NCI-H1092 treated with DMSO at 0.1 percent for 48 hours (cell line): Measurements from ENCODE around the gene MUCL3.
"Not testable (repeated sequence)": the region's sequence is repeated elsewhere in the genome, so short reads cannot be mapped to it uniquely, and the experiment has no call there.

Experiments
- DNase-seq: peaks from one replicate; lab custom pipeline; 2025; lab: John Stamatoyannopoulos, UW

MUCL3 gene

DNA sequence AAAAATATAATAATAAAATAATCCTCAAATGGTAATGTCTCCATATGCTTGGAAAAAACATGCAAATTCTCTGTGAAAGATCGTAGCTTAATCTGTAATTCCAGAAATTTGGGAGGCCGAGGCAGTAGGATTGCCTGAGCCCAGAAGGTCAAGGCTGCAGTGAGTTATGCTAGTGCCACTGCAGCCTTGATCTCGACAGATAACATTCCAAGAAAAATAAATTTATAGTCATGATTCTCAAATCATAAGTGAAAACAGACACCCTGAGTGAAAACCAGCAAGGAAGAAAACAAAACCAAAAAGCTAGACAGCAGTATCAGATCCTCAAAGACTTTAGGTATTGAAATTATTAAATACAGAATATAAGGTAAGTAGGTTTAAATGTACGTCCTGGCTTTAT, 38.9 kb downstream of the MUCL3 start:
- no peak for DNase-seq

GRCh38 chr6:30981942-30982772, 41.4 kb downstream of the MUCL3 start:
- DNase-seq, result no peak

DNA sequence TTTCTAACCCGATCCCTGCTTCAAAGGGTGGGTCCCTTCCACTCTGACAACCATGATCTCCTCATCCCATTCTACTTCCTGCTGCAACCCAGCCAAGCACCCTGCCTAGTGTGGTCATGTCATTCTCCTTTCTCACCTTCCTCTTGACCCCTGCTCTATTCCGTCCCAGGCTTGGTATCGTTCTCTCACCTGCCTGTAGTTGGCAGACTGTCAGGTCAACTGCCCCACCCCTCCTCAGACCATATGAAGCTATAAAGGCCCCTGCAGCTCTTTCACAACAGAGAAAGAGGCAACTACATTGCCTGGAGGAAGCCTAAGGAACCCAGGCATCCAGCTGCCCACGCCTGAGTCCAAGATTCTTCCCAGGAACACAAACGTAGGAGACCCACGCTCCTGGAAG, 42.7 kb downstream of the MUCL3 start, which contains the start of gene MUC21:
Gene MUC21, plus strand, starts transcription at position 280 of the 400 bp plus-strand sequence. CDS start 241 bp downstream, outside the sequence.
- DNase-seq, result no peak

DNA sequence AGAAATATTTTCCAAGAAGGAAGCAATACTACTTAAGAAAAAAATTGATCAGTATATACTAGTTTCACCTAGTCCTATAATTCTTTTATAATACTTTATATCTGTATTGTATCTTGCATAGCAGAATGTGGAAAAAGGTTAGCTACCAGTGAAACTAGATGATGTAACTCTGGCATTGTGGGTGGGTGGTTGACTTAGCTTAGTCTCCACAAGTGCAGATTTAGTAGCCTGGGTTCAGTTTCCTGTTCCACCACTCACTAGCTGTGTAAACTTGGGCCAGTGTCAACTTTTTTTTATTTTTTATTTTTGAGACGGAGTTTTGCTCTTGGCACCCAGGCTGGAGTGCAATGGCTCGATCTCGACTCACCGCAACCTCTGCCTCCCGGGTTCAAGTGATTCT, 44.7 kb downstream of the MUCL3 start:
- DNase-seq, result no peak

DNA sequence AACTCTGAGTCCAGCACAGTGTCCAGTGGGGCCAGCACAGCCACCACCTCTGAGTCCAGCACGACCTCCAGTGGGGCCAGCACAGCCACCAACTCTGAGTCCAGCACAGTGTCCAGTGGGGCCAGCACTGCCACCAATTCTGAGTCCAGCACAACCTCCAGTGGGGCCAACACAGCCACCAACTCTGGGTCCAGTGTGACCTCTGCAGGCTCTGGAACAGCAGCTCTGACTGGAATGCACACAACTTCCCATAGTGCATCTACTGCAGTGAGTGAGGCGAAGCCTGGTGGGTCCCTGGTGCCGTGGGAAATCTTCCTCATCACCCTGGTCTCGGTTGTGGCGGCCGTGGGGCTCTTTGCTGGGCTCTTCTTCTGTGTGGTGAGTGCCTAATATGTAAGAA, 46.5 kb downstream of the MUCL3 start:
- no peak for DNase-seq

GRCh38 chr6:30988209-30988825, 47.5 kb downstream of the MUCL3 start:
- no peak for DNase-seq

DNA sequence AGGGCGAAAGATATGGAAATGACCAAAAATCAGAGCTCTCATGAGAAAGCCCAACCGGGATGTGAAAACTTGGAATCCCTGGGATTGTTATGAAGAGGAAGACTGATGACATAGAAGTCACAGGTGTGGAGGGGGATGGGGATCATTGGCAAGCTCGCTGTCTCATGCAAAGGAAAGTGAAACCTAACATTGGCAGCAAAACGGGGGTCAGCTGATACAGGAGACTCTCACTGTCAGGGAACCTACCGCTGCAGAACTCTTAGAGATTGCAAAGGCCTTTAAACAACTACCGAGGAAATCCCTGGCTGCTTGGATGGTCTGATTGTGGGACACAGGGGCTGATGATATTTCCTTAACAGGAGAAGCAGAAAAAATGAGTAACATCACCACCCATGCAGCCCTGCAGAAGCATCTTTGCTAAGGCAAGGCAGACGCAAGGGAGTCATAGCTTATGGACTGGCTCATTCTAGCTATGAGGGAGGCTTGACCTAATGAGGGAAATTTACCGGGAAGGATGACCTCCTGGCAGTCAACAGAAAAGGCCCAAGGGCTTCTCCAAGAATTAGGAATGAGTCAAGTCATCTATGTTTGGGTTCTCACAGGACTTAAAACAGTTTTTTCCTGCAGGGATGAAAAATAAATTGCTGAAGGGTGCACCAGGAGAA, 49.8 kb downstream of the MUCL3 start:
- DNase-seq, result no peak

DNA sequence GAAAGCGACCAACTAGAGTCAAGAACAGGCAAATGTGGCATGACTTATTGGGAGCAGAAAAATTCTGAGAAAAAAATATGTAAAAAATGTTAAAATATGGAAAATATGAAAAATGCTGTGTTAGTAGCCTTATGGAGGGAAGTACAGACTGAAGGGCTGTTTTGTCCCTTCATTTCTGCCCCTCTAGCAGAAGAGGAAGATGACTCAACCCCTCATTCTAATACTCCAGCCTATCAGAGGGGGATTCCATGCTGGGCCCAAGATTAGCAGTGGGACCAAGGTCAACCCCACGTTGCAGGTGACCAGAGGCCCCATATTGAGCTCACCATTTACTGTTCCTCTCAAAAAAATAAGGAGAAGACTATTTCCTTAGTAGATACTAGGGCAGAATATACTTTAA, 51.1 kb downstream of the MUCL3 start:
- no peak for DNase-seq

- DNase-seq, result no peak
These were observed 56.5 kb downstream of the MUCL3 start for GRCh38 chr6:30997301-30997700.

DNA sequence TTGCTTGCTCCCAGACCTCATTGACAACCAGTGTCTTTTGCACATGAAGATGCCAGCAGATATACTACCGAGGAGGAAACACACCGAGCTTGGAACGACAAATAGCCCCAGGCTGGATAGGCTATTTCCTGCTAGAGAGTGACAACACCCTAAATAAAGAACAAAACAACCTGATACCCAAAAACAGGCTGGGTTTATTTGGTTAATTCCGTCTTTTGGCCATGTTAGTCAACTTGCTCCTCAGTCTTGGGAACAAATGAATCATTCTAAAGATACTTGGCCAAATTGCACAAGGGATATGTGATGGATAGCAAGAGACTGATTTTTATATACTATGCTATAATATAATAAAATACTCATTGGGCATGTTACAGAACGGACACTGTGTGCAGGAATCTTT, 58.0 kb downstream of the MUCL3 start:
- DNase-seq, result no peak

DNA sequence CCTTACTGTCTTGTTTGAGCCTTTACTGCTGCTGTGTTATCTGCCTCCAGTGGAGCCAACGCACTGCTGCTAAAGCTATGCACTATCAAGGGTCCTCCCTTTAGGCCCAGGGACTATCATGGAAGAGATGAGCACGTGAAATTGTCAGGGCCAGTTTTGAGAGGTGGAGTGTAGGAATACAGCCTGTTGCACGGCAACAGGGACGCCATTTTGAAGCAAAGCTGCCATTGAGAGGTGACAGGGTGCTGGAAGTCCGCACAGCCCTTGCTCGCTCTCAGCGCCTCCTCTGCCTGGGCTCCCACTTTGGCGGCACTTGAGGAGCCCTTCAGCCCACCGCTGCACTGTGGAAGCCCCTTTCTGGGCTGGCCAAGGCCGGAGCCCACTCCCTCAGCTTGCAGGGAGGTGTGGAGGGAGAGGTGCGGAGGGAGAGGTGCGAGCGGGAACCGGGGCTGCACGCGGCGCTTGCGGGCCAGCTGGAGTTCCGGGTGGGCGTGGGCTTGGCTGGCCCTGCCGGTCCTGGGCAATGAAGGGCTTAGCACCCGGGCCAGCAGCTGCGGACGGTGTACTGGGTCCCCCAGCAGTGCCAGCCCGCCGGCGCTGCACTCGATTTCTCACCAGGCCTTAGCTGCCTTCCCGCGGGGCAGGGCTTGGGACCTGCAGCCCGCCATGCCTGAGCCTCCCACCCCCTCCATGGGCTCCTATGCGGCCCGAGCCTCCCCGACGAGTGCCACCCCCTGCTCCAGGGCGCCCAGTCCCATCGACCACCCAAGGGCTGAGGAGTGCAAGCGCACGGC, 59.5 kb downstream of the MUCL3 start:
- DNase-seq, result not testable (repeated sequence)

DNA sequence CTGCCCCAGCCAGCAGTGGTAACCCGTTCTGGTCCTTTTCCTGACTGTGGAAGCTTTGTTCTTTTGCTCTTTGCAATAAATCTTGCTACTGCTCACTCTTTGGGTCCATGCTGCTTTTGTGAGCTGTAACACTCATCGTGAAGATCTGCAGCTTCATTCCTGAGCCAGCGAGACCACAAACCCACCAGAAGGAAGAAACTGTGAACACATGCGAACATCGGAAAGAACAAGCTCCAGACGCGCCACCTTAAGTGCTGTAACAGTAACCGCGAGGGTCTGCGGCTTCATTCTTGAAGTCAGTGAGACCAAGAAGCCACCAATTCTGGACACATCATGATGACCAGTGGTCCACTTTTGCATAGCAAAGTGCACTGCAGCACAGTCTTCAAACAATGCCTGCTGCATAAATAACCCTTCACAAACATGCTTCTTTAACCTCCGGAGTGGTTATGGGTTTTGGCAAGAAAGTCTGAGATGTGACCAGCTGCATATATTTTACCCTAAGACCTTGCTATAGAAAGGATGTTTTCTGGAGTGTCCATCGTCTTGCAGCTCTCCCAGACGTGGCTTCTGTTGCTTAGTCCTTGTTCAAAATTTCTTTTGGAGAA, 60.6 kb downstream of the MUCL3 start:
- no peak for DNase-seq

- no peak for DNase-seq
These were observed 61.7 kb downstream of the MUCL3 start for GRCh38 chr6:31002471-31002870.
